GM19372 (cell line): Measurements from ENCODE around the gene FAM174C.

ENCODE experiments used
- ATAC-seq: cut with Tn5 transposase; IDR thresholded peaks from one replicate; pipeline ENCODE4 v1.9.1; 2021; ENCODE audit warnings: mild to moderate bottlenecking, low read depth, moderate library complexity; ENCODE audit not compliant: unreplicated experiment

Gene FAM174C

DNA sequence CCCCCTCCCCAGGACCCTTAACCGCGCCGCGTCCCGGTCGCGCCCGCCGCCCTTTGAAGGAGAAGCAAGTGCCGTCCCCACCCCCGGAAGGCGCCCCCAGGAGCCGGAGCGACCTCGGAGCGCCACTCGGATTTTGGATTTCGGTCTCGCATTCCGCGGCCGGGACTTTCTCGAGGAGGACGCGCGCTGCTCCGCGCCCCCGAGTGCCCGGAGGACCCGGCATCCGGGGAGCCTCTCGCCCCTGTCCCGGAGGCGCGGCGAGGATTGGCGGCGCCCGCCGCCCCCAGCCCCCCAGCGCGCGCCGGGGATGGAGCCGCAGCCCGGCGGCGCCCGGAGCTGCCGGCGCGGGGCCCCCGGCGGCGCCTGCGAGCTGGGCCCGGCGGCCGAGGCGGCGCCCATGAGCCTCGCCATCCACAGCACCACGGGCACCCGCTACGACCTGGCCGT lies 25.3 kb upstream of the FAM174C start:
- no peak for ATAC-seq

- no peak for ATAC-seq
Measured at GRCh38 chr19:1250437-1251260, 24.7 kb upstream of the FAM174C start.

- no peak for ATAC-seq
Measured at GRCh38 chr19:1251330-1252220, 23.8 kb upstream of the FAM174C start.

DNA sequence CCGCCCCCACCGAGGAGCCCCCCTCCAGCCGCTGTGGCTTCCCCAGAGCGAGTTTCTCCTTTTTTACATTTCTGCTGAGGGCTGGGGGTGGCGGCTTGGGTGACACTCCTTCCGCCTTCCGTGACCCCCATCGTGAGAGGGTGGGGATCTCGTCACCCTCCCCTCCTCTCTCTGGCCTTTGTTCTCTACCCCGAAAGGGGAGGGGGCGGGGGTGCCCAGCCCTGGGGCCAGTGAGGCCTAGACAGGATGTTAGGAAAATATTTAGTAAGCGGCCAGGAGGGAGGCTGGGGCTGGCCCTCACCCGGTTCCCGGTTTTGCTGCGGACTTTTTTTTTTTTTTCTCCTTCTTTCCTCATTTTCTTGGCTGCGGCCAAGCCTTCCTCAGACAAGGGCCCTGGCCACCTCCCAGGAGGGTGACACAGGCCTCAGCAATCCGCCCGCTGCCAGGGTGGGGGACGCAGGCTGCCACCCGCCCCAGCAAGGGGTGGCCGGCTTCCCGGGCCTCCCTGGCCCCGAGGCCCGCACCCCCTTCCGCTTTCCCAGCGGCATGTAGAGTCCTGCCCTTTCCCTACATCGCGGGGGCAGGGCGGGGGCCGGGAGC lies 23.0 kb upstream of the FAM174C start:
- no peak for ATAC-seq

- no peak for ATAC-seq
Measured at GRCh38 chr19:1252821-1253513, 22.4 kb upstream of the FAM174C start.

- no peak for ATAC-seq
Measured at GRCh38 chr19:1253514-1254080, 21.7 kb upstream of the FAM174C start.

GRCh38 chr19:1254081-1254527 lies 21.2 kb upstream of the FAM174C start:
- ATAC-seq = no peak

- ATAC-seq = no peak
Measured at GRCh38 chr19:1254530-1255185, 20.7 kb upstream of the FAM174C start.

DNA sequence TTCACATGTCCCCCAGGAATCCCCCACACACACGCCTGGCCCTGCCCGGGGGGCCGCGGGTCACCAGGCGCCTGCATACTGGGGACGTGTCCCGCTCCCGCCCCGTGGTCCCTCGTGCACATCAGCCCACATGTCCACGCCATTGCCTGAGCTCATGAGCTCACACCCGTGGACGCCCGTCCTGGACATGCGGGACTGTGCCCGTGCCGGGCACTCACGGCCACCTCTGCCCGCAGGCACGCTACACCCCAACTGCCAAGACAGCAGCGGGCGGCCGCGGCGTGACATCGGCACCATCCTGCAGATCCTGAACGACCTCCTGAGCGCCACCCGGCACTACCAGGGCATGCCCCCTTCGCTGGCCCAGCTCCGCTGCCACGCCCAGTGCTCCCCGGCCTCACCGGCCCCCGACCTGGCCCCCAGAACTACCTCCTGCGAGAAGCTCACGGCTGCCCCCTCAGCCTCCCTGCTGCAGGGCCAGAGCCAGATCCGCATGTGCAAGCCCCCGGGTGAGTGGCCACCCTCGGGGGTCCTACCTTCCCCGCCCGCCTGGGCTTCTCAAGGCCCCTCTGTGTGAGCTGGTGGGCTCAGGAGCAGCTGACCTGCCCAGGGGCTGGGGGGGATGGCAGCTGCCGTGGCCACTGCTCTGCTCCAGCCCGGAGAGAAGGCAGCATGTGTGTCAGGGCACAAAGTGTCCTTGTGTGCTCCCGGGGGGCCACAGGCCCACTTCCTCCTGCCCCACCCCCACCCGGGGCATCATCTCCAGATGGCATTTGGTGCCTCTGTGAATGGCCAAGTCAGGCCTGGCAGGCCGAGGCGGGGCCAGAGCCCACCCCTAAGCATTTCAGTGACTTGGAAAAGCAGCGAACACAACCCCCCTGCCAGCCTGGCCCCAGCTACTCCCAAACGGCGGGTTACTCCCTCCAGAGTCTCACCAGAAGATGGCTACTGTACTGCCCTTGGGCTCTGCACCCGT lies 19.9 kb upstream of the FAM174C start:
- ATAC-seq = no peak

- ATAC-seq = no peak
Measured at GRCh38 chr19:1256646-1257474, 18.5 kb upstream of the FAM174C start.

GRCh38 chr19:1257475-1258162 lies 17.7 kb upstream of the FAM174C start:
- ATAC-seq = no peak

- no peak for ATAC-seq
Measured at GRCh38 chr19:1258163-1258492, 17.2 kb upstream of the FAM174C start.

- no peak for ATAC-seq
Measured at GRCh38 chr19:1258707-1259205, 16.6 kb upstream of the FAM174C start.

GRCh38 chr19:1259206-1259875 lies 16.0 kb upstream of the FAM174C start:
- ATAC-seq = no peak

DNA sequence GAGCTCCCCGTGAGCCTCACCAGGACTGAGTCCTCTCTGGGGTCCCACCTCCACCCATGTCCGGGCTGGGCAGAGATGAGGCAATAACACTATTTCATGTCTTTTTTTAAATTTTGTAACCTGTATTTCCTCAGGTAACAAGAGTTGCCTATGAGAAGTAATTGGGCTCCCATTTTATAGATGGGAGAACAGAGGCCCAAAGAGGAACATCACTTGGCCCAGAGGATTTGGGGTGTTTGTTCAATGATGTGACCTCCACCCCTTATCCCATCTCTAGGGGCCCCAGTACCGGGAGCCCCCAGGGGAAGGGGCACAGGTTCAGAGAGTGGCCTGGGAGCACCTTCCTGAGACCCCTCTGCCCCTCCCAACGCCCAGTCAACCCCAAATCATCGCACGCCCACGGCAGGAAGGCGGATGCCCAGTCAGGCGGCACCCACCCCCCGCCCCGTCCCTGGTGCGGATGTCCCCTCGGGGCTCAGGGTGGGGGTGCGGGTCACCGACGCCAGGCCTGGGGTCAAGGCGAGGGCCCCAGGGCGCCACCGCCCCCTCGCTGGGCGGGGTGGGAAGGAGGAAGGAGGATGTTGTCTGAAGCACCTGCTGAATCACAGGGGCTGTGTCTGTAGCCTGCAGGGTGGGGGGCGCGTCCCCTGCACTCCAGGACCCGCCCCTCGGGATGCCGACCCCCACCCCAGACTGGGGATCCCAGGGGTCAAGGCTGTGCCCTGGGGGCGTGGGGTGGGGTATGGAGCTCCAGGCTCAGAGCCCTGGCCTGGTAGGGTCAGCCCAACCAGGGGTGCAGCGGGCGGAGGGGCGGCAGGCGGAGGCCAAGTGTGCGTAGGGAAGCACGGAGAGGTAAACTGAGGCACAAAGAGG lies 15.2 kb upstream of the FAM174C start:
- ATAC-seq = peak; percentile 17
